Trophoblast cell (in vitro differentiated cells and primary cell): ENCODE results near the gene LRRC74A.

Source experiments
- DNase-seq, 2 donors: peaks; one replicate each; pipeline ENCODE4 v3.0.0-alpha.2; 2016
- H2AFZ ChIP-seq: 2 replicates; pipeline ENCODE4 v1.6.1; 2013; ENCODE audit warnings: low read length, moderate library complexity, mild to moderate bottlenecking; ENCODE audit not compliant: insufficient read depth, poor library complexity
- H2AK5ac ChIP-seq: 2 replicates; pipeline ENCODE4 v1.6.1; 2013; ENCODE audit warnings: mild to moderate bottlenecking, low read length
- H2BK120ac ChIP-seq: 2 replicates; pipeline ENCODE4 v1.6.1; 2013; ENCODE audit warnings: low read length, mild to moderate bottlenecking, moderate library complexity; ENCODE audit not compliant: insufficient read depth, poor library complexity
- H2BK12ac ChIP-seq: 2 replicates; pipeline ENCODE4 v1.6.1; 2013; ENCODE audit warnings: mild to moderate bottlenecking, low read length, moderate library complexity
- H2BK5ac ChIP-seq: 2 replicates; pipeline ENCODE4 v1.6.1; 2013; ENCODE audit warnings: low read length, low read depth, moderate library complexity, mild to moderate bottlenecking; ENCODE audit not compliant: poor library complexity
- H3K14ac ChIP-seq: 2 replicates; pipeline ENCODE4 v1.6.1; 2013; ENCODE audit warnings: mild to moderate bottlenecking, low read length
- H3K18ac ChIP-seq: 2 replicates; pipeline ENCODE4 v1.6.1; 2013; ENCODE audit warnings: mild to moderate bottlenecking, low read length
- H3K23ac ChIP-seq: 2 replicates; pipeline ENCODE4 v1.6.1; 2013; ENCODE audit warnings: low read length
- H3K27ac ChIP-seq: 2 replicates; pipeline ENCODE4 v1.5.1; 2013; ENCODE audit warnings: low read depth, mild to moderate bottlenecking, inconsistent platforms, low read length, moderate library complexity
- H3K27me3 ChIP-seq: 2 replicates; pipeline ENCODE4 v1.6.1; 2013; ENCODE audit warnings: inconsistent platforms, mild to moderate bottlenecking, low read length, moderate library complexity; ENCODE audit not compliant: insufficient read depth
- H3K36me3 ChIP-seq, 2 experiments: 1 replicate in 1 of 2; 2 replicates in 1 of 2; pipeline ENCODE4 v1.6.1; 2013; ENCODE audit warnings: low read length in 2 of 2, mild to moderate bottlenecking in 2 of 2, moderate library complexity in 1 of 2; ENCODE audit not compliant: insufficient read depth in 2 of 2, control insufficient read depth in 1 of 2
- H3K4ac ChIP-seq: 2 replicates; pipeline ENCODE4 v1.6.1; 2013; ENCODE audit warnings: low read depth, mild to moderate bottlenecking, low read length, moderate library complexity
- H3K4me1 ChIP-seq, 2 experiments: 1 replicate in 1 of 2; 2 replicates in 1 of 2; pipeline ENCODE4 v1.6.1; 2013; ENCODE audit warnings: low read length in 2 of 2, mild to moderate bottlenecking in 2 of 2, moderate library complexity in 1 of 2; ENCODE audit not compliant: insufficient read depth in 2 of 2, control insufficient read depth in 1 of 2
- H3K4me2 ChIP-seq: 2 replicates; pipeline ENCODE4 v1.6.1; 2013; ENCODE audit warnings: inconsistent platforms, mild to moderate bottlenecking, low read length, moderate library complexity
- H3K4me3 ChIP-seq: 2 replicates; pipeline ENCODE4 v1.5.1; 2013; ENCODE audit warnings: mild to moderate bottlenecking, low read depth, low read length, inconsistent platforms
- H3K79me1 ChIP-seq: one replicate; pipeline ENCODE4 v1.6.1; 2013; ENCODE audit warnings: low read length
- H3K79me2 ChIP-seq: 2 replicates; pipeline ENCODE4 v1.6.1; 2013; ENCODE audit warnings: low read length, mild to moderate bottlenecking; ENCODE audit not compliant: control insufficient read depth, insufficient read depth, poor library complexity
- H3K9ac ChIP-seq: 2 replicates; pipeline ENCODE4 v1.6.1; 2013; ENCODE audit warnings: mild to moderate bottlenecking, low read length
- H3K9me3 ChIP-seq: 2 replicates; pipeline ENCODE4 v1.6.1; 2013; ENCODE audit warnings: low read depth, mild to moderate bottlenecking, control low read depth, inconsistent platforms, low read length; ENCODE audit not compliant: insufficient read depth
- H4K12ac ChIP-seq: 2 replicates; pipeline ENCODE4 v1.6.1; 2013; ENCODE audit warnings: low read depth, mild to moderate bottlenecking, low read length, moderate library complexity
- H4K8ac ChIP-seq: 2 replicates; pipeline ENCODE4 v1.6.1; 2013; ENCODE audit warnings: low read depth, mild to moderate bottlenecking, low read length, moderate library complexity
- H4K91ac ChIP-seq: one replicate; pipeline ENCODE4 v1.6.1; 2013; ENCODE audit warnings: low read depth, mild to moderate bottlenecking, low read length, moderate library complexity
- WGBS: extraction: QIAGEN DNeasy Blood & Tissue Kit; methylation state at CpG from one replicate; pipeline ENCODE4 v1.1.7; 2013; ENCODE audit warnings: missing lambda C conversion rate; ENCODE audit not compliant: insufficient read length, insufficient coverage; ENCODE audit errors: extremely low coverage; 5-methylcytosine and 5-hydroxymethylcytosine counted together

LRRC74A gene

GRCh38 chr14:76868454-76869170, 42.4 kb downstream of the LRRC74A start:
- Histone ChIP-seq H4K8ac (no peak overlapping the region), H3K79me1 (no peaks in the 10 kb centered on the region), H3K27me3 (no peaks in the 10 kb centered on the region), H2BK5ac (no peak overlapping the region), H3K79me2 (no peaks in the 10 kb centered on the region), H3K23ac (no peak overlapping the region), H3K4me2 (no peak overlapping the region), H3K36me3 (no peaks in the 10 kb centered on the region), H4K91ac (no peak overlapping the region), H3K18ac (no peak overlapping the region), H2AFZ (no peak overlapping the region), H3K9ac (no peak overlapping the region), H2AK5ac (no peak overlapping the region), H3K27ac (no peak overlapping the region), H3K14ac (no peak overlapping the region), H3K4me3 (no peak overlapping the region), H2BK120ac (no peak overlapping the region), H2BK12ac (no peak overlapping the region), H3K4ac (no peak overlapping the region), H3K9me3 (no peaks in the 10 kb centered on the region), H3K4me1 (no peaks in the 10 kb centered on the region), H4K12ac (no peak overlapping the region)
- DNase-seq: no peak
- no CpG with 5 or more reads among the region's 29 CpGs for WGBS

GRCh38 chr14:76870166-76870565, 44.0 kb downstream of the LRRC74A start:
- H3K4me2 ChIP-seq: no peak overlapping the region
- H3K9ac ChIP-seq: no peak overlapping the region
- DNase-seq: peak in 1 of 2 donors; percentile 13
- H2BK12ac ChIP-seq: no peak overlapping the region
- no peak overlapping the region for H3K4ac ChIP-seq
- no peak overlapping the region for H4K12ac ChIP-seq
- H3K23ac ChIP-seq: no peak overlapping the region
- no peaks in the 10 kb centered on the region for H3K79me1 ChIP-seq
- H4K8ac ChIP-seq: no peak overlapping the region
- no peak overlapping the region for H3K18ac ChIP-seq
- H2BK5ac ChIP-seq: no peak overlapping the region
- H4K91ac ChIP-seq: no peak overlapping the region
- no peak overlapping the region for H2BK120ac ChIP-seq
- H3K27me3 ChIP-seq: no peaks in the 10 kb centered on the region
- H3K36me3 ChIP-seq: no peaks in the 10 kb centered on the region
- no peak overlapping the region for H2AFZ ChIP-seq
- no peak overlapping the region for H3K27ac ChIP-seq
- no CpG with 5 or more reads among the region's 7 CpGs for WGBS
- H2AK5ac ChIP-seq: no peak overlapping the region
- H3K14ac ChIP-seq: no peak overlapping the region
- no peak overlapping the region for H3K4me3 ChIP-seq
- peaks cover 3% of the 10 kb centered on the region for H3K9me3 ChIP-seq
- no peaks in the 10 kb centered on the region for H3K4me1 ChIP-seq
- H3K79me2 ChIP-seq: no peaks in the 10 kb centered on the region

DNA sequence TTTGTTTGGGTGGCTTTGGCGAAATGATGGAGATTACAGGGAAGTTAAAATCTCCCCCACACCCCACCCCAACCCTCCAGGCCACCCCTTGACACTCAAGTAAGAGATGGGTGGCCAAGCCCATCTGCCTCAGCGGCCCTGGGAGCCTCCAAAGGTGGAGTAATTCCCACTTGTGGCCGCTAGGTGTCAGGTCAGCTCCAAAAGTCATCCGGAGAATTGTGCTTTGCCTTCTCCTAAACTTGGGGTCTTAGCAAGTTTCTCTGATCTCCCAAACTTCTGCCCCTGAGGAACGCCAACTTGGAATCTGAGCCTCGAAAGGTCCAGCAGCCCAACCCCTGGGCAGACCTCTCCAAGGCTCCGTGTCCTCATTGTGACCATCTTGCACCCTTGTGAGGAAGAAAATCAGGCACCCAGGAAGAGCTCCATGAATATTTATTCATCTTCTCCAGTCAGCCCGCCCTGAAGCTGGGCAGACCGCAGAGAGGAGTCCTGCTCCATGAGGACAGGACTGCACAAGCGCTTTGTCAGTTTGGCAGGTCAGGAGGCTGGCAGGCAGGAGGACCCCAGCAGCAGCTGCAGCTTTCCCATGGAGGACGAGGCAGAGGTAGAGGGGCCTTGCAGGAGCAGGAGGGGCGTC, 46.7 kb downstream of the LRRC74A start:
- Histone ChIP-seq H3K23ac (no peak overlapping the region), H2AK5ac (no peak overlapping the region), H3K18ac (no peak overlapping the region), H3K27me3 (no peaks in the 10 kb centered on the region), H3K79me1 (no peaks in the 10 kb centered on the region), H2BK120ac (no peak overlapping the region), H3K14ac (no peak overlapping the region), H3K4me1 (no peaks in the 10 kb centered on the region), H3K4me2 (no peak overlapping the region), H3K79me2 (no peaks in the 10 kb centered on the region), H2BK12ac (no peak overlapping the region), H3K36me3 (no peaks in the 10 kb centered on the region), H3K4me3 (peak overlapping the region; percentile 37), H4K8ac (no peak overlapping the region), H3K9me3 (peaks cover 7% of the 10 kb centered on the region), H4K91ac (no peak overlapping the region), H4K12ac (no peak overlapping the region), H2BK5ac (no peak overlapping the region), H3K4ac (no peak overlapping the region), H3K27ac (no peak overlapping the region), H3K9ac (no peak overlapping the region), H2AFZ (no peak overlapping the region)
- no CpG with 5 or more reads among the region's 12 CpGs for WGBS
- peak; percentile 21 to 74 for DNase-seq

DNA sequence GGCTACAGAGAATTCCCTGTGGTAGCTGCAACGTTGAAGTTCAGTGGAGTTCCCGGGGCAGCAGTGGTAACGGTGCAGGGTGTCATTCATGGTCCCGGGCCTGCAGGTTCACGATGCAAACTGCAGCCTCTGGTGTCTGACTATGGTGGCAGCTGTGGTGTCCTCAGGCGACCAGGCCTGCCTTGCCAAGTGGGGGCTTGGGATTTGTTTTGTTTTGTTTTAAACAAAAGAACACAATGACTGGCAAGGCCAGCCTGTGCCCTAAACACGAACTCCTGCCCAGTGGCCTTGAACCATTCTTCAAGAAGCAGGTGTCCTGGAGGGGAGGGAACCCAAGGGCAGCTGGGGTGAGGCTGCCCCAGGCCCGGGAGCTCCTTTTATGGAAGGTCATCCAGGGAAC, 48.5 kb downstream of the LRRC74A start:
- no peaks in the 10 kb centered on the region for H3K4me1 ChIP-seq
- H3K4me3 ChIP-seq: no peak overlapping the region
- no peaks in the 10 kb centered on the region for H3K36me3 ChIP-seq
- H3K23ac ChIP-seq: no peak overlapping the region
- no peak overlapping the region for H4K8ac ChIP-seq
- H2AFZ ChIP-seq: no peak overlapping the region
- peaks cover 7% of the 10 kb centered on the region for H3K9me3 ChIP-seq
- H3K14ac ChIP-seq: no peak overlapping the region
- no peaks in the 10 kb centered on the region for H3K27me3 ChIP-seq
- H2BK120ac ChIP-seq: no peak overlapping the region
- no CpG with 5 or more reads among the region's 8 CpGs for WGBS
- H3K4ac ChIP-seq: no peak overlapping the region
- H4K12ac ChIP-seq: no peak overlapping the region
- H2AK5ac ChIP-seq: no peak overlapping the region
- DNase-seq: no peak
- H3K79me2 ChIP-seq: no peaks in the 10 kb centered on the region
- no peak overlapping the region for H3K18ac ChIP-seq
- H3K9ac ChIP-seq: no peak overlapping the region
- no peak overlapping the region for H3K4me2 ChIP-seq
- no peak overlapping the region for H2BK5ac ChIP-seq
- no peak overlapping the region for H3K27ac ChIP-seq
- H4K91ac ChIP-seq: no peak overlapping the region
- H3K79me1 ChIP-seq: no peaks in the 10 kb centered on the region
- H2BK12ac ChIP-seq: no peak overlapping the region
